ENCODE data around the gene LBHD2.

LBHD2 gene

GRCh38 chr14:103121121-103121845 is 37.3 kb downstream of the LBHD2 start:
- TF ChIP-seq, protein P1, sequence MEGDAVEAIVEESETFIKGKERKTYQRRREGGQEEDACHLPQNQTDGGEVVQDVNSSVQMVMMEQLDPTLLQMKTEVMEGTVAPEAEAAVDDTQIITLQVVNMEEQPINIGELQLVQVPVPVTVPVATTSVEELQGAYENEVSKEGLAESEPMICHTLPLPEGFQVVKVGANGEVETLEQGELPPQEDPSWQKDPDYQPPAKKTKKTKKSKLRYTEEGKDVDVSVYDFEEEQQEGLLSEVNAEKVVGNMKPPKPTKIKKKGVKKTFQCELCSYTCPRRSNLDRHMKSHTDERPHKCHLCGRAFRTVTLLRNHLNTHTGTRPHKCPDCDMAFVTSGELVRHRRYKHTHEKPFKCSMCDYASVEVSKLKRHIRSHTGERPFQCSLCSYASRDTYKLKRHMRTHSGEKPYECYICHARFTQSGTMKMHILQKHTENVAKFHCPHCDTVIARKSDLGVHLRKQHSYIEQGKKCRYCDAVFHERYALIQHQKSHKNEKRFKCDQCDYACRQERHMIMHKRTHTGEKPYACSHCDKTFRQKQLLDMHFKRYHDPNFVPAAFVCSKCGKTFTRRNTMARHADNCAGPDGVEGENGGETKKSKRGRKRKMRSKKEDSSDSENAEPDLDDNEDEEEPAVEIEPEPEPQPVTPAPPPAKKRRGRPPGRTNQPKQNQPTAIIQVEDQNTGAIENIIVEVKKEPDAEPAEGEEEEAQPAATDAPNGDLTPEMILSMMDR (IDR thresholded peaks at IDR 0.05; ENCODE audit: extremely low read depth, missing control alignments): no peak
- no peak for DNase-seq (ENCODE audit: low spot score)

DNA sequence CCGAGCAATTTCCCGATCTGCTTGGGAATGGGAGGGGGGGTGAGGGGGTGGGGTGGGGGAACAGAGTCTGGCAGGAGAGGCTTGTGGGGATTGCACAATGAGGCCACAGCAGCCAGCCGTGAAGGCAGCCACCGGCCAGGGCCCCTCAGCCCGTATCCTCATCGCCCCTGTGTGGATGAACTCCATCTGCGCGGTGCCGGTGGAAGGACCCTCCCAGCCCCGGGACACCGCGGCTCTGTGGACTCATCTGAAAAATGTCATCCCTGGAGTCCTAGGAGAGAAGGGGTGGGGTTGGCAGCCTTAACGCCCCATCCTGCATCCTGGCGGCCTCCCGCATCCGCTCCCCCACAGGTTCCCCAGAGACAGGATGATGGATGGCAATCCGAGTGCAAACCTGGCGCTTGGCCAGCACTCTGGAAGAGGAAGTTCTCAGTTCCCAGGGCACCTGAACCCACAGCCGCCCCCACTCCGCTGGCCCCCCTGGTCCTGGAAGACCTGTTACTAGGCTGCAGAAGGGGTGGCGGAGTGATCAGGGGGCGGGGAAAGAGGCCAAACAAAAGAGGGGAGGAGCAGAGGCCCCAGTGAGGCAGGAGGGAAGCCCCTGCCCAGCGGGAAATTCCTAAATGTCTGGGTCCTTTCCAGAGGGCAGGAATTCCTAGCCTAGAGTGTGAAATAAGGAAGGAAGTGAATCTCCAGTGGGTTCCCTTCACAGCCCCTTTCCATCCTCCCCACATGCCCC is 38.0 kb downstream of the LBHD2 start:
- TF ChIP-seq, protein P1 (IDR thresholded peaks at IDR 0.05; ENCODE audit: extremely low read depth, missing control alignments): no peak
- DNase-seq (ENCODE audit: low spot score): peak; percentile 65

GRCh38 chr14:103122585-103122946 is 38.6 kb downstream of the LBHD2 start:
- no peak for DNase-seq (ENCODE audit: low spot score)

DNA sequence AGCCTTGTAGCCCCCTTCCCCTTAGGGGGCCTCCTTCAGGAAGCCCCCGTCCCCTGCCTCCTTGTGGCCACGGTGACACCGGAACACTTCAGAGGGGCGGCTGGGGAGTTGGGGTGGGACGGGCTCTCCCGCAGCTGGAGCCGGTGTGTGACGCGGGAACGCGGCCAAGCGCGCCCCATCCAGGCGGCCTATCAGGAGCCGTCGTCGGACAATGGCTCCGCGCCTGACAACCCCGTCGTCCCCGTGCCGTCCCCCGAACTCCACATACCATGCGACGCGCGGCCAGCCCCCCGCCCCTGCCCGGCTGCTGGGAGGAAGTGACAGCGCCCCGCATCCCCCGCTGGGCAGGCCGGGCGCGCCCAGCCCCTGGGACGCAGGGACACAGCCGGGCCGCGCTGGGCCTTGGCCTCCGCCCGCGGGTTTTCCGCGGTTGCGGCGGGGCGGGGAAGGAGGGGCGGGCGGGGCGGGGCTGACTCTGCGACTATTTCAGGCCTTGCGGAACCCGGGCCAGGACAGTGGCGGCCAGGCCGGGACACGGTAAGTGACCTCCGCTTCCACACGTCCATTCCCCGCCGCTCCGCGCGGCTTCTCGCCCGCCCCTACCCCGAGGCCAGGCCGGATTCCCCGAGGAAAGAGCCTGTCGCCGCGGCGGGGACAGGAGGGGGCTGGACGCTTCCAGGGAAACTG is 39.1 kb downstream of the LBHD2 start, which contains the start of gene TNFAIP2:
Gene TNFAIP2 (plus strand): TSS at position 515 of the 687 bp plus-strand sequence. CDS start 2,997 bp downstream, outside the sequence.
- DNase-seq (ENCODE audit: low spot score): peak; percentile 80
- TF ChIP-seq, protein P1 (IDR thresholded peaks at IDR 0.05; ENCODE audit: extremely low read depth, missing control alignments): no peak

More at GRCh38 chr14:103122585-103122946, 38.6 kb downstream of the LBHD2 start:
- TF ChIP-seq, protein P1 (IDR thresholded peaks at IDR 0.05; ENCODE audit: extremely low read depth, missing control alignments): no peak

- TF ChIP-seq, protein P1 (IDR thresholded peaks at IDR 0.05; ENCODE audit: extremely low read depth, missing control alignments): peak; percentile 52
- DNase-seq (ENCODE audit: low spot score): peak; percentile 64
These were observed 39.9 kb downstream of the LBHD2 start for GRCh38 chr14:103123634-103124500.

GRCh38 chr14:103124501-103125001 is 40.5 kb downstream of the LBHD2 start:
- TF ChIP-seq, protein P1 (IDR thresholded peaks at IDR 0.05; ENCODE audit: extremely low read depth, missing control alignments): no peak
- no peak for DNase-seq (ENCODE audit: low spot score)
